ENCODE results near the gene MTMR11.

DNA sequence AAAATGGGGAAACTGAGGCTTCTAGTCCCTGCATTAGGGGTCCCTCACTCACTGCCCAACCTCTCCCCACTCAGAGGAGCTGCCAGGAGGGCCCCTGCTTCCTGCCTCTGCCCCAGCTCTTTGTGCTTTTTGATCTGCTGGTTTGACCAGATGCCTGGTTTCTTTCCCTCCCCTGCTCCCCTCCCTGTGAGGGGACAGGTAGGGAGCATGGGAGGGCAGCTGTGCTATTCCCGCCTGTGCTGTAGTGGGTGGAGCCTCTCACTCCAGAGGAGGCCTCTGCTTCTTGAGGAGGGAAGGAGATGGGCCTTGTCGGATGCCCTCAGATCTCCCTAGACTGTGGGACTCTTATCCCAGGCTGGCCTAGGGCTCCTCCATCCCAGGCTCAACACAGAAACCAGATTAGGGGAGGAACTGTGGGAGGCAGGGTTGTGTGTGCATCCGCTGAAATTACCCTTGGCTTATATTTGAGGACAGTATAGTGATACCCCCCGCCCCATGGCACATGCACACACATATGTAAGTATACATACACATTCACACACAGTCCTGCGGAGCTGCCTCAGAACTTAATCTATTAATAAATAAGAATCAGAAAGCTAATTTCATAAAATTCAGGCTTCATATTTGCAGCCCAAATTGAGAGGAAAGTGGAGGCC, 32.7 kb downstream of the MTMR11 start:
- TF ChIP-seq, protein P1, sequence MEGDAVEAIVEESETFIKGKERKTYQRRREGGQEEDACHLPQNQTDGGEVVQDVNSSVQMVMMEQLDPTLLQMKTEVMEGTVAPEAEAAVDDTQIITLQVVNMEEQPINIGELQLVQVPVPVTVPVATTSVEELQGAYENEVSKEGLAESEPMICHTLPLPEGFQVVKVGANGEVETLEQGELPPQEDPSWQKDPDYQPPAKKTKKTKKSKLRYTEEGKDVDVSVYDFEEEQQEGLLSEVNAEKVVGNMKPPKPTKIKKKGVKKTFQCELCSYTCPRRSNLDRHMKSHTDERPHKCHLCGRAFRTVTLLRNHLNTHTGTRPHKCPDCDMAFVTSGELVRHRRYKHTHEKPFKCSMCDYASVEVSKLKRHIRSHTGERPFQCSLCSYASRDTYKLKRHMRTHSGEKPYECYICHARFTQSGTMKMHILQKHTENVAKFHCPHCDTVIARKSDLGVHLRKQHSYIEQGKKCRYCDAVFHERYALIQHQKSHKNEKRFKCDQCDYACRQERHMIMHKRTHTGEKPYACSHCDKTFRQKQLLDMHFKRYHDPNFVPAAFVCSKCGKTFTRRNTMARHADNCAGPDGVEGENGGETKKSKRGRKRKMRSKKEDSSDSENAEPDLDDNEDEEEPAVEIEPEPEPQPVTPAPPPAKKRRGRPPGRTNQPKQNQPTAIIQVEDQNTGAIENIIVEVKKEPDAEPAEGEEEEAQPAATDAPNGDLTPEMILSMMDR (IDR thresholded peaks at IDR 0.05; ENCODE audit: poor library complexity): no peak
- TF ChIP-seq EZH2phosphoT487 (IDR thresholded peaks at IDR 0.05; ENCODE audit: low read depth, severe bottlenecking, unreplicated experiment): no peak
